ENCODE data around the gene GADD45B.

GADD45B gene

GRCh38 chr19:2524840-2525723, 49.2 kb downstream of the GADD45B start:
- intact Hi-C loops (cut with DNase I), result no loop called here
- peak in 15 of 42 donors; percentile 32 to 79 (median 56) for DNase-seq

- intact Hi-C loops (cut with DNase I), result no loop called here
- no peak for DNase-seq
Measured at GRCh38 chr19:2527171-2527570, 51.2 kb downstream of the GADD45B start.

GRCh38 chr19:2527686-2528085, 51.8 kb downstream of the GADD45B start:
- intact Hi-C loops (cut with DNase I), result no loop called here
- DNase-seq, result no peak

All from head of caudate nucleus (tissue), 42 donors.